ENCODE data around the gene ATP13A1. TPM values are rescaled to one million over a fixed set of nuclear protein-coding genes. Genes with fewer than 3 reads are reported as not detected.

ATP13A1 gene
- total RNA-seq, 2 donors from 2014 or later, result 77.0 to 79.8 TPM

GRCh38 chr19:19637523-19638251 lies 25.8 kb downstream of the ATP13A1 start:
- Histone ChIP-seq H3K4me3 (ENCODE audit: low read length) (no peak overlapping the region), H3K36me3 (ENCODE audit: control insufficient read depth, insufficient read depth, low read length) (peaks cover 26% of the 10 kb centered on the region), H3K9ac (ENCODE audit: extremely low read depth, low read length, poor library complexity, severe bottlenecking) (no peak overlapping the region), H3K27me3 (ENCODE audit: control insufficient read depth, insufficient read depth, low read length, poor library complexity, severe bottlenecking) (no peaks in the 10 kb centered on the region), H3K27ac (ENCODE audit: low read depth, low read length) (no peak overlapping the region), H3K9me3 (ENCODE audit: control insufficient read depth, low read length) (no peaks in the 10 kb centered on the region), H3K4me1 (ENCODE audit: control insufficient read depth, insufficient read depth, low read length) (peaks cover 4% of the 10 kb centered on the region)
- Mint-ChIP-seq H3K27me3 (ENCODE audit: insufficient read depth) (no peaks in the 10 kb centered on the region), H3K4me1 (peaks cover 4% of the 10 kb centered on the region), H3K9me3 (no peaks in the 10 kb centered on the region), H3K27ac (no peak overlapping the region), H3K4me3 (no peak overlapping the region), H3K36me3 (ENCODE audit: low read depth) (peaks cover 35% of the 10 kb centered on the region)
- peak; percentile 37 for TF ChIP-seq CTCF (conservative IDR thresholded peaks at IDR 0.05)
- DNase-seq, result peak; percentile 93
- WGBS, 2 experiments (ENCODE audit: insufficient coverage in 1 of 2, insufficient read length in 1 of 2), result 92 to 94% methylated on average over 31 to 53 of the region's 53 CpGs

GRCh38 chr19:19637186-19637522 lies 26.3 kb downstream of the ATP13A1 start:
- DNase-seq, result no peak
- Histone ChIP-seq H3K9me3 (ENCODE audit: control insufficient read depth, low read length) (no peaks in the 10 kb centered on the region), H3K4me1 (ENCODE audit: control insufficient read depth, insufficient read depth, low read length) (no peaks in the 10 kb centered on the region), H3K27me3 (ENCODE audit: control insufficient read depth, insufficient read depth, low read length, poor library complexity, severe bottlenecking) (no peaks in the 10 kb centered on the region), H3K27ac (ENCODE audit: low read depth, low read length) (no peak overlapping the region), H3K4me3 (ENCODE audit: low read length) (no peak overlapping the region), H3K36me3 (ENCODE audit: control insufficient read depth, insufficient read depth, low read length) (peaks cover 30% of the 10 kb centered on the region), H3K9ac (ENCODE audit: extremely low read depth, low read length, poor library complexity, severe bottlenecking) (no peak overlapping the region)
- no peaks in the 10 kb centered on the region for H3K27me3 Mint-ChIP-seq (ENCODE audit: insufficient read depth)
- H3K27ac Mint-ChIP-seq, result no peak overlapping the region
- H3K9me3 Mint-ChIP-seq, result no peaks in the 10 kb centered on the region
- no peak for TF ChIP-seq CTCF (conservative IDR thresholded peaks at IDR 0.05)
- no peak overlapping the region for H3K4me3 Mint-ChIP-seq
- WGBS, 2 experiments (ENCODE audit: insufficient coverage in 1 of 2, insufficient read length in 1 of 2), result 93 to 95% methylated on average over 15 to 27 of the region's 27 CpGs
- H3K4me1 Mint-ChIP-seq, result no peaks in the 10 kb centered on the region
- peaks cover 40% of the 10 kb centered on the region for H3K36me3 Mint-ChIP-seq (ENCODE audit: low read depth)

GRCh38 chr19:19636573-19637185 lies 26.8 kb downstream of the ATP13A1 start:
- Histone ChIP-seq H3K4me1 (ENCODE audit: control insufficient read depth, insufficient read depth, low read length) (no peaks in the 10 kb centered on the region), H3K9ac (ENCODE audit: extremely low read depth, low read length, poor library complexity, severe bottlenecking) (no peak overlapping the region), H3K4me3 (ENCODE audit: low read length) (no peak overlapping the region), H3K27ac (ENCODE audit: low read depth, low read length) (no peak overlapping the region), H3K27me3 (ENCODE audit: control insufficient read depth, insufficient read depth, low read length, poor library complexity, severe bottlenecking) (no peaks in the 10 kb centered on the region), H3K36me3 (ENCODE audit: control insufficient read depth, insufficient read depth, low read length) (peaks cover 30% of the 10 kb centered on the region), H3K9me3 (ENCODE audit: control insufficient read depth, low read length) (no peaks in the 10 kb centered on the region)
- DNase-seq, result no peak
- Mint-ChIP-seq H3K4me1 (no peaks in the 10 kb centered on the region), H3K27ac (no peak overlapping the region), H3K4me3 (no peak overlapping the region), H3K9me3 (no peaks in the 10 kb centered on the region), H3K36me3 (ENCODE audit: low read depth) (peaks cover 40% of the 10 kb centered on the region), H3K27me3 (ENCODE audit: insufficient read depth) (no peaks in the 10 kb centered on the region)
- TF ChIP-seq CTCF (conservative IDR thresholded peaks at IDR 0.05), result no peak
- 88 to 93% methylated on average over 9 of the region's 9 CpGs for WGBS, 2 experiments (ENCODE audit: insufficient coverage in 1 of 2, insufficient read length in 1 of 2)
